PFSK-1 (cell line): ENCODE results near the gene STAB1.

Experiments used
- POLR2AphosphoS5 ChIP-seq: IDR thresholded peaks from 2 replicates; pipeline ENCODE4 v1.6.1; 2012; ENCODE audit warnings: low read depth, mild to moderate bottlenecking, control low read depth, low read length, moderate library complexity
- SIN3A ChIP-seq: IDR thresholded peaks from 2 replicates; pipeline ENCODE4 v1.6.1; 2012; ENCODE audit warnings: mild to moderate bottlenecking, low read length, moderate library complexity, borderline replicate concordance; ENCODE audit not compliant: insufficient read depth
- TAF1 ChIP-seq: IDR thresholded peaks from 2 replicates; pipeline ENCODE4 v1.6.1; 2012; ENCODE audit warnings: low read length, control low read depth, borderline replicate concordance; ENCODE audit not compliant: insufficient read depth
- TF ChIP-seq, protein P1 (sequence below), 2 experiments: IDR thresholded peaks; 2 replicates each; pipeline versions ENCODE4 v1.6.1 to v1.8.0; 2011 to 2012; ENCODE audit warnings: low read depth in 2 of 2, low read length in 2 of 2, control low read depth in 1 of 2, inconsistent platforms in 1 of 2, mild to moderate bottlenecking in 1 of 2, moderate library complexity in 1 of 2; ENCODE audit not compliant: insufficient read depth in 1 of 2

DNA sequence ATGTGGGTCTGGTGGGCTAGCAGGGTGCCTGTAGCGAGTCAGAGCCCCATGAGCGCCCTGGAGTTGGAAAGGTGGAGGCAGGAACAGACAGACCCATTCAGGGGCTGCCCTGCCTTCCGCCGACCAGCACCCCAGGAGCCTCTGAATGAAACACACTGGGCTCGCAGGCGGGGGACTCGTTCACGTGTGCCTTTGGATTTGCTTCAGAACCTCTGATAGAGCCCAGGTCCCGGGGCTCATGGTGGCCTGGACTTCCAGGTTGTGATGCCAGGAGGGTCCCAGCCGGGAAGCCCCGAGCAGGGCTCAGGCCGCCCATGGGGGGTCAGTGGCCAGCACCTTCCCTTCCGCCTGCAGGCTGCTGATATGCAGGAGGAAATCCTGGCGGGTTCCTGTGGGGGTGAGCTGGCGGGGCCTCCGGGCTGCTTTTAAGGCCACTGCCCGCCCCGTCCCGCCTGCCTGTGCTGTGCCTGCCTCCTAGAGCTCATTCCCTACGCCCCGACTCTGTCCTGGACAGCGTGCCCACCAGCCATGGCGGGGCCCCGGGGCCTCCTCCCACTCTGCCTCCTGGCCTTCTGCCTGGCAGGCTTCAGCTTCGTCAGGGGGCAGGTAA lies at the start of gene STAB1:
- TF ChIP-seq, protein P1, sequence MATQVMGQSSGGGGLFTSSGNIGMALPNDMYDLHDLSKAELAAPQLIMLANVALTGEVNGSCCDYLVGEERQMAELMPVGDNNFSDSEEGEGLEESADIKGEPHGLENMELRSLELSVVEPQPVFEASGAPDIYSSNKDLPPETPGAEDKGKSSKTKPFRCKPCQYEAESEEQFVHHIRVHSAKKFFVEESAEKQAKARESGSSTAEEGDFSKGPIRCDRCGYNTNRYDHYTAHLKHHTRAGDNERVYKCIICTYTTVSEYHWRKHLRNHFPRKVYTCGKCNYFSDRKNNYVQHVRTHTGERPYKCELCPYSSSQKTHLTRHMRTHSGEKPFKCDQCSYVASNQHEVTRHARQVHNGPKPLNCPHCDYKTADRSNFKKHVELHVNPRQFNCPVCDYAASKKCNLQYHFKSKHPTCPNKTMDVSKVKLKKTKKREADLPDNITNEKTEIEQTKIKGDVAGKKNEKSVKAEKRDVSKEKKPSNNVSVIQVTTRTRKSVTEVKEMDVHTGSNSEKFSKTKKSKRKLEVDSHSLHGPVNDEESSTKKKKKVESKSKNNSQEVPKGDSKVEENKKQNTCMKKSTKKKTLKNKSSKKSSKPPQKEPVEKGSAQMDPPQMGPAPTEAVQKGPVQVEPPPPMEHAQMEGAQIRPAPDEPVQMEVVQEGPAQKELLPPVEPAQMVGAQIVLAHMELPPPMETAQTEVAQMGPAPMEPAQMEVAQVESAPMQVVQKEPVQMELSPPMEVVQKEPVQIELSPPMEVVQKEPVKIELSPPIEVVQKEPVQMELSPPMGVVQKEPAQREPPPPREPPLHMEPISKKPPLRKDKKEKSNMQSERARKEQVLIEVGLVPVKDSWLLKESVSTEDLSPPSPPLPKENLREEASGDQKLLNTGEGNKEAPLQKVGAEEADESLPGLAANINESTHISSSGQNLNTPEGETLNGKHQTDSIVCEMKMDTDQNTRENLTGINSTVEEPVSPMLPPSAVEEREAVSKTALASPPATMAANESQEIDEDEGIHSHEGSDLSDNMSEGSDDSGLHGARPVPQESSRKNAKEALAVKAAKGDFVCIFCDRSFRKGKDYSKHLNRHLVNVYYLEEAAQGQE (IDR thresholded peaks at IDR 0.05; ENCODE audit: insufficient read depth in 1 of 2, low read depth in 2 of 2, low read length in 2 of 2): no peak
- TF ChIP-seq POLR2AphosphoS5: no peak
- TF ChIP-seq TAF1: no peak
- no peak for TF ChIP-seq SIN3A
